Stimulated activated CD4-positive, alpha-beta T cell treated with anti-CD3 and anti-CD28 coated beads, Interleukin-2, amount 100 ng/mL, for 24 hours (primary cell): ENCODE data around the gene DCAF6.
"Not testable (repeated sequence)": the region's sequence is repeated elsewhere in the genome, so short reads cannot be mapped to it uniquely, and the experiment has no call there.

Source experiments
- DNase-seq, 2 donors: peaks; one replicate each; pipeline ENCODE4 v3.0.0-alpha.2; 2020

Gene DCAF6

DNA sequence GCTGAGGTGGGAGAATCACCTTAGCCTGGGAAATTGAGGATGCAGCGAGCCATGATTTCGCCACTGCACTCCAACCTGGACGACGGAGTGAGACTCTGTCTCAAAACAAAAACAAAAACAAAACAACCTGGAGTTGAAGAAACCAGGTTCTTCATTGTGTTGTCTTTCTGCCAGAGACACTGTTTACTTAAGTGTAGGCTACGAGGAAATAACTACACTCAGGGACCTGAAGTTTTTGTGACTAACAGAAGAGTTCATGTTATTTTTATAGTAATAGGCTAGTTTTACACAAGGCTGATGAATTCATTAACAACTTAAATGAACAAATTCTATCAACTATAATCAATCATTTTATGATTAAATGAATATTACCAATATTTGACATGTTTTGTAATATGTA lies 98.9 kb downstream of the DCAF6 start:
- DNase-seq, result no peak

GRCh38 chr1:168042362-168042761 lies 105.9 kb downstream of the DCAF6 start:
- DNase-seq, result no peak

DNA sequence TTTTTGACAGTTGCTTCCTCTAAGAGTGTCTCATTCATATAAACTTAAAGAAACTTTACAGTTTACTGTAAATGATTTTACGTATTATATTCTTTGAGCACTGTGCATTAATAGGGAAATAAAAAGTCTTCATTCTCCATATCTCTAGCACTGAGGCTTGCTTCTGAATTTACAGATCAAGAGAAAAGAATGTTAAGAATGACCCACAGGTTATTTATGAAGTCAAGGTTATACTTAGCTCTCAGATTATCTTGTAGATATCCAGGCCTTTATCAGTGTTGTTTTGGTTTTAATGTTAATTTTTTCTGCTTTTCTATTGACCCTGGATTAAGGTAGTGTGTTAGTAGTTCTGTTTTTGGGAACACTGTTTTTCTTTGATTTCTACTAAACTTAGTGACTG lies 108.8 kb downstream of the DCAF6 start:
- no peak for DNase-seq

- DNase-seq, result no peak
Observed at GRCh38 chr1:168050307-168050706, 113.8 kb downstream of the DCAF6 start.

DNA sequence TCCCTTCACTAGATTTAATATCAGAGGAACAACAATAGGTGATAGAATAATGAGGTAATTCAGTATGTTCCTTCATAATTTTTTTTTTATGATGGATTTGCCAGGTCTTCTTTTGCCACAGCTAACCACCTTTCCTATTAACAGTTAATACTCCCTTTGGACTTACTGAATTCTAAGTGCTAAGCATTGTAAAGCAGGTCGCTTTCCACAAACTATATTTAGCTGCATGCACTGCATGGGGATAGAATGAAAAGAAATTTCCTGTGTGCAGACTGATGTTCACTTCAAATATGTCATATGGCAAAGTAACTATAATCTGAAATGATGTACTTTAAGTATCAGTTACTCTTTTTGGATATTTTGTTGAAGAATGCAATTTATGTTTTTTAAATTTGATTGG lies 114.4 kb downstream of the DCAF6 start:
- DNase-seq, result no peak

GRCh38 chr1:168053681-168054080 lies 117.2 kb downstream of the DCAF6 start:
- no peak for DNase-seq

DNA sequence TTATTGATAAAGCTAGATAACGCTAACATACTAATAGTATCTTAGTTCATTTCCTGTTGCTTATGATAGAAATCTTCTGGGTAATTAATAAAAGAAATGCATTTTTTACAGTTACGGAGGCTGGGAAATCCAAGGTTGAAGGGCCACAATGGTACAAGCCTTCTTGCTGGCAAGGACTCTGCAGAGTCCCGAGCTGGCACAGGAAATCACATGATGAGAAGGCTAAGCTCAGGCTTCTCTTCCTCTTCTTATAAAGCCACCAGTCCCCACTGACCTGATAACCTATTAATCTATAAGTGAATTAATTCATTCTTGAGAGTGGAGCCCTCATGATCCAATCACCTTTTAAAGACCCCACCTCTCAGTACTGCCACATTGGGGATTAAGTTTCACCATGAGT lies 117.6 kb downstream of the DCAF6 start:
- DNase-seq, result no peak

DNA sequence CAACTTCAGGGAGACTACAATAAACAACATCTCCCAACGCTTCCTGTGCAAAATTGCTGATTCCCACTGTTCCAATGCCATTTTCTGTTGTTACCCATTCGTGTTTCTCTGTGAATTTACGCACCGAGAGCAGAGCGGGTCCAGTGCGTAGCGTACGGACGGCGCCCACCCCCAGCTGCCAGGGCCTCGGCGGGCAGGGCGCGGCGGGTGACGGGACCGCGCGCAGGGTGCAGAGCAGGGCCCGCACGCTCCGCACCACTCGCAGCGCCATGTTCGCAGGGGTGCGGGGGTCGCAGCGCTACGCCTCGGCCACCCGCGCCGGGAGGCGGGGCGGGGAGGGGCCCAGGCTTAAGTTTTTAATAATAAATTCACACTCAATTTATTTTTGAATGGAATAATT lies 119.7 kb downstream of the DCAF6 start:
- DNase-seq, result not testable (repeated sequence)

DNA sequence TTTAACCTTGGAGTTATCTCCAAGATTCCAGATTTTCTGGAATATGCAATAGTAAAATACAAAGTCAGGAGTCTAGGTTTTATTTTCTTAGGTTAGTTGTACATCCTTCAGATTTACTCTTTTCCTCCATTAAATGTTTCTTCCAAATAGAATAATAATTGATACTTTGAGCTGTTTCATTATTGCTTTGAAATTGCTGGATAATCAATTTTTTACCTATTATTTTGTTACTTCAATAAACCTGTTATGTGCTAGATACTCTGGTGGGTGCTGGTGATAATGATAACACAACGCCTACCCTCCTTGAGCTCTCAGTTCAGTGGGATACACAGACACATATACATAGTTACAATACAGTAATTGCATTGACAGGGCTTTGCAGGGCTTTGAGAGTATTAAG lies 120.9 kb downstream of the DCAF6 start:
- no peak for DNase-seq

- no peak for DNase-seq
Observed at GRCh38 chr1:168057921-168058320, 121.4 kb downstream of the DCAF6 start.

DNA sequence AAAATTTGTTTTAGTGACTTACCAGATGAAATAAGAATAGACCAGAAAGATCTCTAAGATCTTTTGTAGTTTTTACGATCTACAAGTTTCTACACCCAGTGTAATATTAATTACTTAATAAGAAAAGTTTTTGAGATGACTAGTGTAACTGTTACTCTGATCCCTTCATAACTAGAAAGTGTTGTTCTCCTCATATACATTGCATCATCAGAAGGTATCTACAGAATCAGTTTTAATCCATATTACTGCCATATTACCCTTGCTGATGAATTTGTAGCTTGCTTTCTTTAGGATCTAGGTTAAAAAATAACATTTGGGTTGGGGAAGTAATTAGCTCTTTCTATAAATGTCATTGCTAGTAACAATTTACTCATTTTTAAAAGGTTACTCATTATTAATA lies 127.7 kb downstream of the DCAF6 start:
- DNase-seq, result no peak

DNA sequence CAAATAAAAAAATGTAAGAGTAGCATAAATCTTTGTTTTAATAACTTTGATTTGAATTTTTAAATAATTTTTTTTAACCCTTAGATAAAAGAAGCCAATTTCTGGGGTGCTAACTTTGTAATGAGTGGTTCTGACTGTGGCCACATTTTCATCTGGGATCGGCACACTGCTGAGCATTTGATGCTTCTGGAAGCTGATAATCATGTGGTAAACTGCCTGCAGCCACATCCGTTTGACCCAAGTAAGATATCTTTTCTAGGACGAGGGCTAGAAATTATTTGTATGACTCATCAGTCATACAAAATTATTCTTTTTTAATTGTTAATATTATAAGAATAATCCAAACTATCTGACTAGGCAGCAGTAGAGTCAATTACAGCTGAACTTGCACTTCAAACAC lies 129.0 kb downstream of the DCAF6 start:
- no peak for DNase-seq

DNA sequence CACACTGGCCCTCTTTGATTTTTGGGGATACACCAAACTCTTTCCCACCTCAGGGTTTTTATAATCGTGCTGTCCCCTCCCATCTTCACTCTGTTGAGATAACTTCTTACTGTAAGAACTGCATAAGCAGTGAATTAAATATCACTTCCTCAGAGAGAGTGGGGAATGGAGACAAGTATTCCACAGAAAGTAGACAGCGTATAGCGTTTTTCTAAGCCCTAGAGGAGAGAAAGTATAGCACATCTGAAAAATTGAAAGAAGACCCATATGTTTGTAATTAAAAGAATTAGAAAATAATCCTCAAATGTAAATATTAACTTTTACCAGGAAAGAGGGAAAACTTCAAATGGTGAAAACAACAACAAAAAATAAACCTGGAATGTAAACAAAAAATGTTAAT lies 132.9 kb downstream of the DCAF6 start:
- DNase-seq, result no peak

GRCh38 chr1:168079761-168080160 lies 143.3 kb downstream of the DCAF6 start:
- DNase-seq, result no peak

GRCh38 chr1:168081373-168082007 lies 145.0 kb downstream of the DCAF6 start:
- DNase-seq, result no peak

- DNase-seq, result peak; percentile 73 to 75
Observed at GRCh38 chr1:168082008-168082876, 145.8 kb downstream of the DCAF6 start.

GRCh38 chr1:168083456-168084325 lies 147.2 kb downstream of the DCAF6 start:
- no peak for DNase-seq

GRCh38 chr1:168084396-168085231 lies 148.1 kb downstream of the DCAF6 start:
- DNase-seq, result peak; percentile 68 to 78

- DNase-seq, result no peak
Observed at GRCh38 chr1:168085401-168085872, 149.0 kb downstream of the DCAF6 start.

- DNase-seq, result no peak
Observed at GRCh38 chr1:168086438-168086837, 150.0 kb downstream of the DCAF6 start.

DNA sequence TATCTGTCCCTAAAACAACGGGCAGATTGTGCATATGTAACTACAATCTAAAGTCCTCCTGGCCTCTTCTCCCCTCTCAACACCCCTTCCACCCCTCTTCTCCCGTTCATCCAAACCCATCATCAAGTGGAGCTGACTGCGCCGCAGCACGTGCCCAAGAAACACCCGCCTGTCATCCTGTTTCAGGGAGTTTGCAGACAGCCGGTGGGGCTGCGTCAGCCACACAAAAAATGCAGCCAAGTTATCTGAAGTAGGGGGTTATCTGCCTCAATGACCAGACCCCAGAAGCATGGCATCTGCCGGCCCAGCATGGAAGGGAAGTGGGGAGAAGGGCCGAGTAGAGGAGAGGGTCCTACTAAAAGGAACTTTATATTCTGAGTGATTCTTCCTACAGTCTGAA lies 151.2 kb downstream of the DCAF6 start:
- DNase-seq, result no peak
